Measurements from ENCODE around the gene ADCY2.

The ADCY2 gene

GRCh38 chr5:7745882-7746610 is 350.1 kb downstream of the ADCY2 start:
- DNase-seq (ENCODE audit: low read depth in 2 of 2): no peak

GRCh38 chr5:7747728-7748127 is 351.8 kb downstream of the ADCY2 start:
- no peak for DNase-seq (ENCODE audit: low read depth in 2 of 2)

- DNase-seq (ENCODE audit: low read depth in 2 of 2): no peak
Observed at GRCh38 chr5:7749626-7750025, 353.7 kb downstream of the ADCY2 start.

GRCh38 chr5:7751874-7752273 is 355.9 kb downstream of the ADCY2 start:
- DNase-seq (ENCODE audit: low read depth in 2 of 2): no peak

- no peak for DNase-seq (ENCODE audit: low read depth in 2 of 2)
Observed at GRCh38 chr5:7753181-7753580, 357.2 kb downstream of the ADCY2 start.

- DNase-seq (ENCODE audit: low read depth in 2 of 2): no peak
Observed at GRCh38 chr5:7753596-7753995, 357.7 kb downstream of the ADCY2 start.

- no peak for DNase-seq (ENCODE audit: low read depth in 2 of 2)
Observed at GRCh38 chr5:7754490-7754889, 358.6 kb downstream of the ADCY2 start.

GRCh38 chr5:7754997-7755596 is 359.2 kb downstream of the ADCY2 start:
- no peak for DNase-seq (ENCODE audit: low read depth in 2 of 2)

- DNase-seq (ENCODE audit: low read depth in 2 of 2): no peak
Observed at GRCh38 chr5:7755958-7756357, 360.0 kb downstream of the ADCY2 start.

- no peak for DNase-seq (ENCODE audit: low read depth in 2 of 2)
Observed at GRCh38 chr5:7756453-7756852, 360.5 kb downstream of the ADCY2 start.

- no peak for DNase-seq (ENCODE audit: low read depth in 2 of 2)
Observed at GRCh38 chr5:7759257-7759871, 363.4 kb downstream of the ADCY2 start.

- DNase-seq (ENCODE audit: low read depth in 2 of 2): no peak
Observed at GRCh38 chr5:7759951-7760580, 364.1 kb downstream of the ADCY2 start.

- no peak for DNase-seq (ENCODE audit: low read depth in 2 of 2)
Observed at GRCh38 chr5:7762267-7762666, 366.3 kb downstream of the ADCY2 start.

- no peak for DNase-seq (ENCODE audit: low read depth in 2 of 2)
Observed at GRCh38 chr5:7763621-7764072, 367.7 kb downstream of the ADCY2 start.

GRCh38 chr5:7764452-7764851 is 368.5 kb downstream of the ADCY2 start:
- DNase-seq (ENCODE audit: low read depth in 2 of 2): no peak

GRCh38 chr5:7770436-7770835 is 374.5 kb downstream of the ADCY2 start:
- DNase-seq (ENCODE audit: low read depth in 2 of 2): no peak

GRCh38 chr5:7772141-7772540 is 376.2 kb downstream of the ADCY2 start:
- DNase-seq (ENCODE audit: low read depth in 2 of 2): no peak

GRCh38 chr5:7773178-7773577 is 377.2 kb downstream of the ADCY2 start:
- no peak for DNase-seq (ENCODE audit: low read depth in 2 of 2)

GRCh38 chr5:7776442-7776841 is 380.5 kb downstream of the ADCY2 start:
- no peak for DNase-seq (ENCODE audit: low read depth in 2 of 2)

- no peak for DNase-seq (ENCODE audit: low read depth in 2 of 2)
Observed at GRCh38 chr5:7779019-7780005, 383.4 kb downstream of the ADCY2 start.

GRCh38 chr5:7781899-7782298 is 386.0 kb downstream of the ADCY2 start:
- DNase-seq (ENCODE audit: low read depth in 2 of 2): no peak
